GM18870 (cell line): ENCODE measurements around the gene FBF1.
"Not testable (repeated sequence)": the region's sequence is repeated elsewhere in the genome, so short reads cannot be mapped to it uniquely, and the experiment has no call there.

Experiments
- ATAC-seq: cut with Tn5 transposase; IDR thresholded peaks from one replicate; pipeline ENCODE4 v1.9.1; 2021; ENCODE audit warnings: moderate library complexity; ENCODE audit not compliant: unreplicated experiment

Gene FBF1

DNA sequence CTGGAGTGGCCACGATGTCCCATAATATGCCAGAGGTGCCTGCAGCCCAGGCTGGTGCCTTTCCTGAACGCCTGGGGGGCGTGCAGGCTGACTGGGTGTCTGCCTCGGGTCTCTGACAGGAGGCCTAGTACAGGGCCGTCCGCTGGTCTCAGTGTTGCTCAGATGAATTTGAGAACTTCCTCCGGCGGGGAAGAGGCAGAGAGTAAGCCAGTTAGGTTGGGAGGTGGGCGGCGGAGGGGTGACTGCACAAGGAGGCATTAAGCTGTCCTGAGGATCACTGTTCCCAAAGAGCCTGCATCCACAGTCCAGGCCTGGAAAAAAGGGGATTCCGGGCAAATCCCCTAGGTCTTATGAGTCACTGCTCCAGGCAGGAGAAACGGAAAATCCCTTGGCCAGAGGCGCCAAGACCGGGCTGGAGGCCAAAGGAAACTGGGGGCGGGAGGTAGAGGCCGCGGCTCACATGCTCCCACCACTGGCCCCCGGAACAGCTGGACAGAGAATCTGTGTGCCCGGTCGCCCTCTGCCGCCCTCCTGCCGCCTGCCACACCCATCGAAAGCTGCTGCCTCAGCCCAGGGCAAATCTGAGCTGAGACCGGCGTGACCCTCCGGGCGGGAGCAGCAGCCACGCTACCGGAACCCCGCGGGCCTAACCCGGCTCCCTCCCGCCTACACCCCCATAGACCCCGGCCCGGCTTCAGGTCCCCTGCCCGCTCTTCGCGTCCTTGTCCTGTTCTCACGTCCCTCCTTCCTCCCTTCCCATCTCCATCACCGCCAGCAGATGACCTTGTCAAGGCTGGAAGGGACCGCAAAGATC lies 63.7 kb downstream of the FBF1 start:
- ATAC-seq: no peak

DNA sequence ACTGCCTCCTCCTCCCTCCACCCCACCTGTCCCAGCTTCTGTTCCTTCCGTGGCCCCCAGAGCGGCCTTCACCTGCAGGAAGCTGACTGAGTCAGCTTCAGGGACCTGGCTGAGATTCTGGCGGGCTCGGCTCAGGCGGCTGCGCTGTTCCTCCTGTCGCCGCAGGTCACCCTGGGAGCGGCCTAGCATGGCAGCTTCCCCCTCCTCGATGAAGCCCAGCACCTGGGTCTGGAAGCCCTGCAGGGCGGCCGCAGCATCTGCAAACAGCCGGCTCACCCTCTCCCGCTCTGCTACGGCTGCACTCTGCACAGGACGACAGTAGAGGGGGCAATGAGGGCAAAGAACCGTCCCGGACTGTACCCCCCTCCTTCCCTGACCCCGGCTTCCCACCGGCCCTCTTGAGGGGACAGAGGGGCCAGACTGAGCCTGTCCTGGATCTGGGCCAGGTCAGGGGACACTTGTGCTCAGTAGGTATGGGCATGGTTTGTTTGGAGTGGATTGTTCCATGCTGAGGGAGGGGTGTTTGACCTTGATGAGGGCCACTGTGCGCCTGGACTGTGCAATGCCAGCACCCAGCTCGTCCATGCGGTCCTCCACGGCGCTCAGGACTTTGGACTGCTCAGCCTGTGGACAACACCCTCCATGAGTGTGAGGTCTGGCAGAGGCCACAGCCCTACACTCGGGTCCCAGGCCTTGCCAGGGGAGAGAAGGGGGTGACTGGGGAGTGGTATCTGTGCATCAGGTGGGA lies 64.5 kb downstream of the FBF1 start:
- ATAC-seq: no peak

DNA sequence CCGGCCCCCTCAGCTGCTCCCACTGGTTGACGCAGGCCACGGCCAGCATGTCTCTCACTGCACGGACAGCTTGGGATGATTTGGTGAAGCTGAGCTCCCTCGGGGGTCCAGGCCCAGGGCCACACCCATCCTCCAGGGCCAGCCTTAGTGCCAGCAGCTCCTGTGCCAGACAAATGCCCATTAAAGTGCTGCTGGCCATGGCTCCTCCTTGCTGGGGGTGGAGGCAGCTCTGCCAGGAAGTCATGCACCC lies 65.0 kb downstream of the FBF1 start:
- ATAC-seq: no peak

DNA sequence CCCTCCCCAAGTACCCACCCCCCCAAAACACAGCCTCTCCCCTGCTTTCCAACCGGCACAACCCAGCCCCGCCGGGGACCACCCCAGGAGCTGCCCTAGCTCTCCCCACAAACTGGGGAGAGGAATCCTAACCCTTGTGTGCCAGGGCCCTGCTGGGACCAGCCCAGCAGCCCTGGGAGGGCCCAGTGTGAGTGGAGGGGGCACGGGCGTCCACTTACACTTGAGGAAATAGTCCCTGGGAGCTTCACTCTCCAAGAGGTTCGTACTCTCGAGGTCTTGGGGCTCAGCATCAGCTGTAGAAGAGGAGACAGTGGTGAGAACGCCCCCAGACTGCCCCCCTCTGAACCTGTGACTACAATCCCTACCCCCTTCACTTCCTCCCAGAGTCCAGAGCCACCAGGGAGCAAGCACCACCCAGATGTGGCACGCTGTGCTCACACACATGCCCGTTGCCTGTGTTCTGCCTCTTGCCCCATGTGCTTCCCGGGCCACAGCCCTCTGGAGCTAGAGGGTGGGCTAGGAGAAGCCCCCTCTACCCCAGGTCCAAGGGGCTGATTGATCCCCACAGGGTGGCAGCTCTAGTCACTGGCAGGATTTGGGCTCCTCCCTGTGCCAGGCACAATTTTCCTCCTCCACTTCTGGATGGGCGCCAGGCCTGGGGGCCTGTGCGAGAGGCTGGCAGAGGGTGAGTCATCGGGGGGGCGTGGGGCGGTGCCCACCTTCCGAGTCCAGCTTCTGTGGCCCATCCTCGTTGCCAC lies 65.5 kb downstream of the FBF1 start:
- no peak for ATAC-seq

DNA sequence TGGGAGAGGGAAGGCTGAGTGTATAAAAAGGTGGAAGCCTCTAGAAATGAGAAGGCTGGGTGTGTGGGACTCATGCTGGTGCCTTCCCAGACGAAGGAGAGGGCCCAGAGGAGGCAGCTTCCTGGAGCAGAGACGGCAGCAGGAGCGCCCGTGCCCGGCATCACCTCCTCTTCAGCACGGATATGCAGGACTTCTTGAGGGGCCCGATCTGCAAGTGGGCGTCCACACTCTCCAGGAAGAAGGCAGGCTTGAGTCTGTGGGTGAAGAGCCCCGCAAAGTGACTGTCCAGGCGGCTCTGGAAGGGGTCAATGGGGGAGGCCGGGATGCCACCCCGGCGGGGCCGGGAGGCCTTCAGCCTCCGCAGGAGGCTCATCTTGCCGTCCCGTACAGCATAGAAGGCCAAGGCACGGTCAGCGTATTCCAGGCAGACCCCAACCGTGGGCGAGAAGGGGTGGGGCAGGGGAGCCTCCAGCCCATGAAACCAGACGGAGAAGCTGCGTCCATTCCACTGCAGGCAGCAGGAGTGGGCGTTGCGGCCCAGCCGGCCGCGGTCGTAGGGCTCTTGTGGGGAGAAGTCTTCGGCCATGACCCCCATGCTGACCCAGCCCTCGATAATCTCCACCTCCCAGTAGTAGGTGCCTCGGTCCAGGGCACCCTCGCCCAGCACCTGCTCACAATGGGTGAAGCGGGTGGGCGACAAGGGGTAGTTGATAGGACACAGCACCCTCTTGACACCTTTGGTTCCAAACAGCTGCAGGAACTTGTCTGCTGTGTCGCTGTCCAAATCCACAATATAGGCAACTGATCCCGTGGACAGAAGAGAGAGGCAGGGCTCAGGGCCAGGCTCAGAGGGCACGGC lies 66.3 kb downstream of the FBF1 start:
- ATAC-seq: no peak

DNA sequence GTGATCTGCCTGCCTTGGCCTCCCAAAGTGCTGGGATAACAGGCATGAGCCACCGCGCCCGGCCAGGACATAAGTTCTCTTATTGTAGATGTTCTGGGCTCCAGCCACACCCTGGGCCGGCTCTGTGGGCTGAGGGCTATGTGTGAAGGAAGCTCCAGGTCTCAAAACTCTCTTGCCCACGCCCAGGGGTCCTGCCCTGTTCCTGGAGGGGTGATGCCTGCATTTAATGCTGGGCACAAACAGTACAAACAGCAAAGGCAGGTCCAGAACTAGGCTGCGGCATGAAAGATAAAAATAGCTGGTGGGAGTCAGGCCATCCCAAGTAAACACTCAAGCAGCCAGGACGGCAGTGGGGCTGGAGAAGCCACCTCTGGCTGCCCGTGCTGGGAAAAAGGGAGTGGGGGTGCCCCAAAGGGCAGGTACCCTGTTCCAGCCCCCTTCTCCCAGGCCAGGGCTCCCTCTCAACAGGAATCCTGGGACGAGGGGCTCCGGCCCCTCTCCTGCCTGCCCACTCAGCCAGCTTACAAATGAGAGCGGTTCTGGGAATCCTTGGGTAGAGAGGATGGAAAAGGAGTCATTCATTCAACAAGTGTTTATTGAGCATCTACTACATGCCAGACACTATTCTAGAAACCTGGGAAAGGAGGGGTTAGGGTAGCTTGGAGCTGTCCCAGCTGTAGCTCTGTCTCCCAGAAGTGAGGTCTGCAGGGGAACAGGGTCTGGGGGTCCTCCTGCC lies 67.1 kb downstream of the FBF1 start:
- no peak for ATAC-seq

DNA sequence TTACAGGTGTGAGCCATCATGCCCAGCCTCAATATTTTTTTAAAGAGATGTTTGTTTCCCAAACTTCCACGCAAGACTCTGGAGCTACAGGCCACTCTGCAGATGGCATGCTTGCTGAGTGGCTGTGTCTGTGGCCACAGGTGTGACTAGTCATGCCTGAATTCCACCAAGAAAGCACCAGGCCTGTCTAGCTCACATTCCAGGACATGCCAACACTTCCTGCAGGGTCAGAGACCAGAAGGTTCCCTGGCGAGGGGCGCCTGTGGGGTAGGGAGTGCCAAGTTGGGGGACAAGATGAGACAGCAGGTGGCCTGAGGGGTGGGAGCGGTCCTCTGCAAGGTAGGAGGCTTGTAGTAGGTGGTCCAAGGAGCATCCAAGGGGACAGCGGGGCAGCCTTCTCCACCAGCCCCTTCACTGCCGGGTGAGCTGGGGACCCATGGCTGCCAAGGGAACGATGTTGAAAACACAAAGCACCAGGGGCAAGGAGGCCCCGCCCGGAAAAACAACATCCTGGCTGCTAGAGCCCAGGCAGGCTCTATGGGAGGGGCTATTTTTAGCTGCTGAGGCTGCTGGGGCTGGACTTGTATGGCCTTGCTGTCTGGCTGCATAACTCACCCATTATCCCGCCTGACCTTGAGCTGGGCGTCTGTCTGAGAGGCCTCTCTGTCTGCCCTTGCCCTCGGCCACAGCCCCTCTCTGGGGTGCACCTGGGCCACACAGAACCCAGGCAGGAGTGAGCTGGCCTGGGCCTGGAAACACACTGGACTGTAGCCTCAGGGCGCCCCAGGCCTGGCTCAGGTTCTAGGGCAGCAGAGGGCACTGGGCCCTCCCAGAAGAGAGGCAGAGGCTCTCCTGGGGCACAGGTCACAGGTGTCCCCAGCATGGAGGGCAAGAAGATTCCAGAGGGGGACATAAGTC lies 68.1 kb downstream of the FBF1 start:
- no peak for ATAC-seq

DNA sequence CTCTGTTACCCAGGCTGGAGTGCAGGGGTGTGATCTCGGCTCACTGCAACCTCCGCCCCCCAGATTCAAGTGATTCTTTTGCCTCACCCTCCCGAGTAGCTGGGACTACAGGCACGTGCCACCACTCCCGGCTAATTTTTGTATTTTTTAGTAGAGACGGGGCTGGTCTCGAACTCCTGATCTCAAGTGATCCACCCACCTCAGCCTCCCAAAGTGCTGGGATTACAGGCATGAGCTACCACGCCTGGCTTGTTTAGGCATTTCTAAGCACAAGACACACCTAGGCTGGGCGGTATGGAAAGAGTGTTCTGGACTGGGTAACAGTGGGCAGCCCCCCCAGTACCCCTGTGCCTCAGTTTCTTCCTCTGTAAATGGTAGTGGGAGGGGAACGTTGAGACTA lies 70.6 kb downstream of the FBF1 start:
- ATAC-seq: not testable (repeated sequence)

DNA sequence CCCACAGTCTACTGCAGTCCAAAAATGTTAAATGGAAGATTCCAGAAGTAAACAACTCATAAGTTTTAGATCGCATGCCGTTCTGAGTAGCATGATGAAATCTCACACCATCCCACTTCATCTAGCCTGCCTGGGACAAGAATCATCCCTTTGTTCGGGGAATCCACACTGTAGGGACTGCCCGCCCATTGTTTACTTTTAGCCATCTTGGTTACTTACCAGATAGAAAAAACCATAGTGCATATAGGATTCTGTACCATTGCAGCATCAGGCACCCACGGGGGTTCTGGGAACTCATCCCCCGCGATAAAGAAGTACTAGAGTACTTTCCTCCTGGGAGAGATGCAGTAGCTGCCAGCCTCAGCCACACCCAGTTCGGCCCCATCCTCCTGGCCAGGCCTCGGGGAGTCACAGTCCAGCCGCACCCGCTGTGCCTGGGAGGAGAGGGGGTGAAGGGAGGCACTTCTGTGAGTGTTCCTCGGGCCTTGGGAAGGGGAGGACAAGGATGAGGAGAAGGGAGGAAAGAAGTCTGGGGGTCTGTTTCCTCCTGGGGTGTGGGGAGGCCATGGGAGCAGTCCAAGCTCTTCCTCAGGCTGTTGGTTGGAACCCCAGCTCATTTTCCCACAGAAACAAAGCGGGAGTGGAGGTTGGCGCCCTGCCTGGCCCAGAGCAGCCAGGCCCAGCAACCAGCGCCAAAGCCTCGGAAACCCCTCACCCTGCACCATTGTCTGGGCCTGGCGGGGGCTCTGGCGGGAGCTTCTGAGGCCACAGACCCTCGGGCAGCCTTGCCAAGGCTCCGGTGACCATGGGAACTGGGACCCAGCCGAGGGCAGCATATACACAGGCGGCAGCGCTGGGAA lies 71.3 kb downstream of the FBF1 start:
- no peak for ATAC-seq

DNA sequence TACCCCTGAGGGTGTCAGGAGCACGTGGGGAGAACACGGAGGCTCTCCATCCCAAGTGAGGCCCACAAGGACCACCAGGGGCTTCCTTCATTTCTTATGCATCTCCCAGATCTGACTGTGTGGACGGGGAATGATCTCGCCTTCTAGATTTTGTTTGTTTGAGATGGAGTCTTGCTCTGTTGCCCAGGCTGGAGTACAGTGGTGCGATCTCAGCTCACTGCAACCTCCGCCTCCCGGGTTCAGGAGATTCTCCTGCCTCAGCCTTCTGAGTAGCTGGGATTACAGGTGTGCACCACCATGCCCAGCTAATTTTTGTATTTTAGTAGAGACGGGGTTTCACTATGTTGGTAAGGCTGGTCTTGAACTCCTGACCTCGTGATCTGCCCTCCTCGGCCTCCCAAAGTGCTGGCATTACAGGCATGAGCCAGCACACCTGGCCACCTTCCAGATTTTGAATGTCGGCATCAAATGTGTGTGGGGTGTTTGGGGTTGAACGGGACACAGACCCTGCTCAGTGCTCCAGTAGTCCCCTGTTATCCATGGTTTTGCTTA lies 72.0 kb downstream of the FBF1 start:
- ATAC-seq: not testable (repeated sequence)

DNA sequence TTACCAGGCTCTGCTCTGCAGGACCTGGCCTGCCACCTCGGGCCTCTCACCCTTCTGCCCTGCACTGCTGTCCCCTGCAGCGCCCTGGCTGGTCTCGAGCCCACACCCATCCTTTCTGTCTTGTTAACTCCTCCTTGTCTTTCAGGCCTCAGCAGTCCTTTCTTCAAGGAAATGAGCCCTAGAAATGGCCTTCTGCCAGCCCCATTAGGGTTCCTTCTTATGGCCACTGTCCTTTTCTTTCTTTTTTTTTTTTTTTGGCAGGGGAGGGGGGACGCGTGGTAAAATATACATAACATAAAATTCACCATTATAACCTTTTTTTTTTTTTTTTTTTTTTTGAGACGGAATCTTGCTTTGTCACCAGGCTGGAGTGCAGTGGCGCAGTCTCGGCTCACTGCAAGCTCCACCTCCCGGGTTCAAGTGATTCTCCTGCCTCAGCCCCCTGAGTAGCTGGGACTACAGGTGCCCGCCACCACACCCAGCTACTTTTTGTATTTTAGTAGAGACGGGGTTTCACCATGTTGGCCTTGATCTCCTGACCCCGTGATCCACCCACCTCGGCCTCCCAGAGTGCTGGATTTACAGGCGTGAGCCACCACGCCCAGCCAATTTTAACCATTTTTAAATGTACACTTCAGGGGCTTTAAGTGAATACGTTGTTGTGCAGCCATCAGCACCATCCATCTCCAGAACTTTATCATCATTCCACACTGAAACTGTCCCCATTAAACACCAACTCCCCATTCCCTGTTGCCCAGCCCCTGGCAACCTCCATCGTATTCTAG lies 75.2 kb downstream of the FBF1 start:
- not testable (repeated sequence) for ATAC-seq

DNA sequence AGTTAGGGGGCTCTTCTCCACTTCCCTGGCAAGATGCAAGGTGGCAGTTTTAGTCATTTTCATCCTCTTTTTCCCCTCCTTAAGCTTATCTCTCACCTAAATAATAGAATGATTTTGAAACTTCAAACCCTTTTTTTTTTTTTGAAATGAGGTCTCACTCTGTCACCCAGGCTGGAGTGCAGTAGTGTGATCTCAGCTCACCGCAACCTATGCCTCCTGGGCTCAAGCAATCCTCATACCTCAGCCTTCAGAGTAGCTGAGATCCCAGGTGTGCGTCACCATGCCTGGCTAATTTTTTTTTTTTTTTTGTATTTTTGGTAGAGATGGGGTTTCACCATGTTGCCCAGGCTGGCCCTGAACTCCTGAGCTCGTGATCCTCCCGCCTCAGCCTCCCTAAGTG lies 76.0 kb downstream of the FBF1 start:
- peak; percentile 24 for ATAC-seq

DNA sequence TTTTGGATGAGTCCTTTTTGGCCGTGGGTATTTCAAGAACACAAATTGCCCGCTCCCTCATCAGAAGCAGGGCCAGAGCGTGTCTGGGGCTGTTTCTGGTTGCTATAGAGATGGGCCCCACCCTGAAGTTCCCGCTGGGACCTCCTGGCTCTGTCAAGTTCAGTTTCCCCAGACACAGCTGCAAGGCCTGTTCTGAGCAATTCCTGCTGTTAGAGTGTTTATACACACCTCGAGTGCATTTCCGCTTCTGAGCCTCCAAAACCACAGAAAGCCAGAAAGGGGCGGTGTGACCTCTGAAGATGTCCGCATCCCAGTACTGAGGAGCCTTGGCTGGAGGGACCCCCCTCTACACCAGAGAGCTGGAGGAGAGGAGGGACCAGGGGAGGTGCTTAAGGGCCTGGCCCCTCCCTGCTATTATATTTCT lies 76.4 kb downstream of the FBF1 start:
- ATAC-seq: peak; percentile 86

DNA sequence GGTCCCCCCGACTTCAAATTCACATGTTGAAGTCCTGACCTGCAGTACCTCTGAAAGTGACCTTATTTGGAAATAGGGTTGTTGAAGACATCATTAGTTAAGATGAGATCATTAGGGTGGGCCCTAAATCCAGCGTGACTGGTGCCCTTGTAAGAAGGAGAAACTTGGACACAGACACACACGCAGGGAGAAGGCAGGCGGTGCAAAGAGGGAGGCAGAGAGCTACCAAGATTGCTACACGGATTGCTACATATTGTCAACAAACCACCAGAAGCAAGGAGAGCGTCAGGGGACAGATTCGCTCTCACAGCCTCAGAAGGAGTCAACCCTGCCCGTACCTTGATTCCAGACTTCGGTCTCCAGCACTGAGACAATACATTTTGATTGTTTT lies 78.9 kb downstream of the FBF1 start:
- ATAC-seq: no peak
